Activated CD8-positive, alpha-beta memory T cell treated with anti-CD3 and anti-CD28 coated beads, Interleukin-2, amount 50 U/mL, for 1 hour (primary cell): ENCODE results near the gene TMCC3.

Source experiments
- DNase-seq: peaks from one replicate; pipeline ENCODE4 v3.0.0-alpha.2; 2020; ENCODE audit errors: extremely low read depth

The TMCC3 gene

GRCh38 chr12:94673496-94673895 is 23.1 kb upstream of the TMCC3 start:
- DNase-seq = no peak

- DNase-seq = no peak
These were observed 21.6 kb upstream of the TMCC3 start for GRCh38 chr12:94671917-94672316.

- no peak for DNase-seq
These were observed 20.5 kb upstream of the TMCC3 start for GRCh38 chr12:94670898-94671297.

- no peak for DNase-seq
These were observed 19.7 kb upstream of the TMCC3 start for GRCh38 chr12:94670075-94670474.

GRCh38 chr12:94667031-94667540 is 16.7 kb upstream of the TMCC3 start:
- DNase-seq = no peak

- DNase-seq = no peak
These were observed 15.8 kb upstream of the TMCC3 start for GRCh38 chr12:94666158-94666557.

- no peak for DNase-seq
These were observed 13.3 kb upstream of the TMCC3 start for GRCh38 chr12:94663702-94664101.

GRCh38 chr12:94663071-94663470 is 12.7 kb upstream of the TMCC3 start:
- DNase-seq = no peak

GRCh38 chr12:94660436-94660835 is 10.1 kb upstream of the TMCC3 start:
- no peak for DNase-seq

GRCh38 chr12:94659346-94659930 is 9.1 kb upstream of the TMCC3 start:
- DNase-seq = no peak

GRCh38 chr12:94658931-94659330 is 8.6 kb upstream of the TMCC3 start:
- no peak for DNase-seq

- no peak for DNase-seq
These were observed 6.2 kb upstream of the TMCC3 start for GRCh38 chr12:94656556-94656955.

- no peak for DNase-seq
These were observed 811 bp downstream of the TMCC3 start for GRCh38 chr12:94649349-94650142.

- DNase-seq = no peak
These were observed 1.8 kb downstream of the TMCC3 start for GRCh38 chr12:94648578-94648977.

- DNase-seq = no peak
These were observed 6.0 kb downstream of the TMCC3 start for GRCh38 chr12:94644141-94644979.

- no peak for DNase-seq
These were observed 6.8 kb downstream of the TMCC3 start for GRCh38 chr12:94643606-94644005.

GRCh38 chr12:94641283-94641682 is 9.1 kb downstream of the TMCC3 start:
- DNase-seq = no peak

GRCh38 chr12:94640134-94640928 is 10.0 kb downstream of the TMCC3 start:
- DNase-seq = no peak

GRCh38 chr12:94638521-94638920 is 11.8 kb downstream of the TMCC3 start:
- no peak for DNase-seq

- no peak for DNase-seq
These were observed 12.8 kb downstream of the TMCC3 start for GRCh38 chr12:94637390-94638113.
